ENCODE results near the gene UGT1A6. TPM values are rescaled to one million over a fixed set of nuclear protein-coding genes. Genes with fewer than 3 reads are reported as not detected.

The UGT1A6 gene
- total and polyA plus RNA-seq, 12 donors: not detected

GRCh38 chr2:233789554-233789953 lies 96.9 kb downstream of the UGT1A6 start:
- H3K9me3 ChIP-seq: peaks cover 0 to 3% (median 0%) of the 10 kb centered on the region in 11 donors
- no peak overlapping the region for H3K4me3 ChIP-seq
- intact Hi-C loops (cut with DNase I): no loop called here
- H3K4me1 ChIP-seq: no peaks in the 10 kb centered on the region
- H3K36me3 ChIP-seq: no peaks in the 10 kb centered on the region
- ATAC-seq (no peak), DNase-seq (no peak)
- H3K27ac ChIP-seq: no peak overlapping the region
- WGBS, 2 donors: 92% methylated on average over 7 of the region's 7 CpGs
- TF ChIP-seq CTCF (IDR thresholded peaks at IDR 0.05): no peak
- H3K27me3 ChIP-seq: peaks cover 0 to 13% (median 0%) of the 10 kb centered on the region in 7 donors

- no peaks in the 10 kb centered on the region for H3K36me3 ChIP-seq
- peaks cover 0 to 3% (median 0%) of the 10 kb centered on the region in 11 donors for H3K9me3 ChIP-seq
- no peak overlapping the region for H3K4me3 ChIP-seq
- TF ChIP-seq CTCF (IDR thresholded peaks at IDR 0.05): no peak
- intact Hi-C loops (cut with DNase I): no loop called here
- no peak for DNase-seq
- no peak overlapping the region for H3K27ac ChIP-seq
- no peak for ATAC-seq
- whole genome bisulfite sequencing, 2 donors: 80 to 82% methylated on average over 18 of the region's 18 CpGs
- peaks cover 0 to 7% (median 0%) of the 10 kb centered on the region in 7 donors for H3K27me3 ChIP-seq
- H3K4me1 ChIP-seq: no peaks in the 10 kb centered on the region
Observed at GRCh38 chr2:233791151-233791882, 98.6 kb downstream of the UGT1A6 start.

- no peak for TF ChIP-seq CTCF (IDR thresholded peaks at IDR 0.05)
- H3K36me3 ChIP-seq: no peaks in the 10 kb centered on the region
- DNase-seq (no peak), ATAC-seq (no peak)
- WGBS, 2 donors: 82 to 86% methylated on average over 9 of the region's 9 CpGs
- peaks cover 0 to 3% (median 0%) of the 10 kb centered on the region in 11 donors for H3K9me3 ChIP-seq
- H3K27ac ChIP-seq: no peak overlapping the region
- intact Hi-C loops (cut with DNase I): no loop called here
- H3K4me3 ChIP-seq: no peak overlapping the region
- no peaks in the 10 kb centered on the region for H3K4me1 ChIP-seq
- peaks cover 0 to 7% (median 0%) of the 10 kb centered on the region in 7 donors for H3K27me3 ChIP-seq
Observed at GRCh38 chr2:233791883-233792329, 99.2 kb downstream of the UGT1A6 start.

- DNase-seq (no peak), ATAC-seq (no peak)
- Histone ChIP-seq H3K36me3 (no peaks in the 10 kb centered on the region), H3K4me1 (no peaks in the 10 kb centered on the region), H3K27me3 (peaks cover 0 to 7% (median 0%) of the 10 kb centered on the region in 7 donors), H3K9me3 (peaks cover 0 to 4% (median 0%) of the 10 kb centered on the region in 11 donors), H3K27ac (no peak overlapping the region), H3K4me3 (no peak overlapping the region)
- 86 to 93% methylated on average over 7 of the region's 7 CpGs for WGBS, 2 donors
- no peak for TF ChIP-seq CTCF (IDR thresholded peaks at IDR 0.05)
- intact Hi-C loops (cut with DNase I): no loop called here
Observed at GRCh38 chr2:233792720-233793119, 100.0 kb downstream of the UGT1A6 start.

Data from heart right ventricle (tissue), 16 donors.